Peyer's patch (tissue), 4 donors: ENCODE results near the gene LENEP. TPM values are rescaled to one million over a fixed set of nuclear protein-coding genes. Genes with fewer than 3 reads are reported as not detected.

Experiments
- DNase-seq, 3 donors: peaks; one replicate each; pipeline ENCODE4 v3.0.0-alpha.2; 2017 to 2019
- H3K27ac ChIP-seq, 4 donors: fragments of 200-600 bp; sonication (generic); one replicate each; pipeline ENCODE4 v1.5.1; 2016 to 2019
- H3K27me3 ChIP-seq, 2 donors: fragments of 200-600 bp; sonication (generic); one replicate each; pipeline ENCODE4 v1.5.1; 2019
- H3K36me3 ChIP-seq, 3 donors: fragments of 200-600 bp; sonication (generic); one replicate each; pipeline ENCODE4 v1.5.1; 2016 to 2019
- H3K4me1 ChIP-seq, 4 donors: fragments of 200-600 bp; sonication (generic); one replicate each; pipeline ENCODE4 v1.5.1; 2016 to 2019
- H3K4me3 ChIP-seq, 4 donors: fragments of 200-600 bp; sonication (generic); 1 replicate in 3 of 4; 2 replicates in 1 of 4; pipeline ENCODE4 v1.5.1; 2016 to 2019; ENCODE audit warnings: mild to moderate bottlenecking in 1 of 4
- H3K9me3 ChIP-seq, 4 donors: fragments of 200-600 bp; sonication (generic); one replicate each; pipeline ENCODE4 v1.5.1; 2016 to 2019; ENCODE audit warnings: mild to moderate bottlenecking in 1 of 4
- POLR2A ChIP-seq, 2 donors: fragments of 450-650 bp; IDR thresholded peaks; one replicate each; pipeline ENCODE4 v1.5.1; 2017; ENCODE audit warnings: antibody characterized with exemption in 2 of 2, mild to moderate bottlenecking in 2 of 2, moderate library complexity in 2 of 2
- total RNA-seq, 4 donors: library from RNA; depleted of rRNA; stranded (reverse); fragments of >200 nt; gene quantifications; one replicate each; pipeline ENCODE4 v1.1.0, GENCODE V29; 2016
- TF ChIP-seq, protein P1 (sequence below), 6 experiments: fragments of 450-650 bp in 4 of 6; fragments of 200-600 bp in 2 of 6; sonication (generic) in 1 of 6; IDR thresholded peaks; one replicate each; pipeline ENCODE4 v1.5.1; 2017 to 2019; ENCODE audit warnings: antibody characterized with exemption in 6 of 6, mild to moderate bottlenecking in 3 of 6, moderate library complexity in 1 of 6

LENEP gene
- total RNA-seq, 4 donors from 2014 or later = not detected

DNA sequence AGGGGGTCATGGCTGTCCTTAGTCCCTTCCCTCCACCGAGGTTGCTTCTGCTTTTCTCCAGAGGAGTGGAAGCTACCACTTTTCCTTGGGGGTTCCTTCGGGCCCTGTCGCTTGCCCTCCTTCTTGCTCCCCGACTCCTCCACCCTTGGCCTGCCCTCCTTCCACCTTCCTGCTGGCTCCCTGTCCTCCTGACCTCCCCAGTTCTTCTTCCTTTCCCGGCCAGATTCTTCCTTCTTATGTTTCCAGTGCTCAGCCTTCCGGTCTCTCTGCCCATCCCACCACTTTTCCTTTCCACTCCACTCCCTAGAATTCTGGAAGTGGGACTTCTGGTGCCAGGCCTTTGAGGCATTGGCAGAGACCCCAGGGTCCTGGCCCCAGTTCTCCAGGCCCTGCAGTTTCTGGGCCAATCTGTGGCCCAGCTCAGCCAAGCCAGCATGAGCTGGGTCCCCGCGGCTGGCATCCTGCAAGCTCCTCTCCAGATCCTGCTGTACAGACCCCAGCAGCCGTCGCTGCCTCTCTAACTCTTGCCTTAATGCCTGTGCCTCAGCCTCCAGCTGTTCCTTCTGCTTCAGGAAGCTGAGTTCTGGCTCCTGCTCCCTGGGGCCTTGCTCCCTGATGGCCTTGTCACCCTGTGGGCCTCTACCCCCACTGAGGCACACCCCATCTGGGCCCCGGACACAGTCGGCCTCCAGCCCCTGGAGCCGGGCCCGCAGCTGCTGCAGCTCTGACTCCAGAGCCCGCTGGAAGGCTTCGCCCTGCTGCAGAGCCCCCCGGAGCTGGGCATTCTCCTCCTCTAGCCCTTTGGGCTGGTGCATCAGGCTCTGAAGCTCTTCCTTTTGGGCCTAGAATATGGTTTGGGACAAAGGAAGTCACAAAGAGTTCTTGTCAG lies 47.2 kb upstream of the LENEP start:
- peaks cover 0 to 51% (median 0%) of the 10 kb centered on the region in 3 donors for H3K36me3 ChIP-seq
- H3K9me3 ChIP-seq = no peaks in the 10 kb centered on the region
- peaks cover 4 to 50% (median 31%) of the 10 kb centered on the region in 4 donors for H3K4me1 ChIP-seq
- TF ChIP-seq, protein P1, sequence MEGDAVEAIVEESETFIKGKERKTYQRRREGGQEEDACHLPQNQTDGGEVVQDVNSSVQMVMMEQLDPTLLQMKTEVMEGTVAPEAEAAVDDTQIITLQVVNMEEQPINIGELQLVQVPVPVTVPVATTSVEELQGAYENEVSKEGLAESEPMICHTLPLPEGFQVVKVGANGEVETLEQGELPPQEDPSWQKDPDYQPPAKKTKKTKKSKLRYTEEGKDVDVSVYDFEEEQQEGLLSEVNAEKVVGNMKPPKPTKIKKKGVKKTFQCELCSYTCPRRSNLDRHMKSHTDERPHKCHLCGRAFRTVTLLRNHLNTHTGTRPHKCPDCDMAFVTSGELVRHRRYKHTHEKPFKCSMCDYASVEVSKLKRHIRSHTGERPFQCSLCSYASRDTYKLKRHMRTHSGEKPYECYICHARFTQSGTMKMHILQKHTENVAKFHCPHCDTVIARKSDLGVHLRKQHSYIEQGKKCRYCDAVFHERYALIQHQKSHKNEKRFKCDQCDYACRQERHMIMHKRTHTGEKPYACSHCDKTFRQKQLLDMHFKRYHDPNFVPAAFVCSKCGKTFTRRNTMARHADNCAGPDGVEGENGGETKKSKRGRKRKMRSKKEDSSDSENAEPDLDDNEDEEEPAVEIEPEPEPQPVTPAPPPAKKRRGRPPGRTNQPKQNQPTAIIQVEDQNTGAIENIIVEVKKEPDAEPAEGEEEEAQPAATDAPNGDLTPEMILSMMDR (IDR thresholded peaks at IDR 0.05) = no peak
- DNase-seq = no peak
- no peaks in the 10 kb centered on the region for H3K27me3 ChIP-seq
- no peak overlapping the region for H3K27ac ChIP-seq
- H3K4me3 ChIP-seq = no peak overlapping the region

DNA sequence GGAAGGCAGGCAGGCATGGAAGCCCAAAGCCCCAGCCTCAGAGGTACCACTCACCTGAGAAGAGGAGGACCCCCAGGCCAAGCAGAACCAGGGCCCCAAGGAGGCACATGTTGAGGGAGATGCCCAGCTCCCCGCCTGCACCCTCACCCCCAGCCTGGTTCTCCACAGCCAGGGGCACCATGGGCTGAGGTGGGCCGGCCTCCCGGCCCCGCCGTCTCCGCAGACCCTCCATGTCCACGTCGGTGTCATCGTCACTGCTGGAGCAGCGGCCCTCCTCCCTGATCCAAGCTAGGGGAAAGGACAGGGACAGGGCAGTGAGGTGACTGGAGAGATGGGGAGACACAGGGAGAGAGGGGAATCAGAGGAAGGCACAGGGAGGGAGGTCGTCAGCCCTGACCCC lies 45.3 kb upstream of the LENEP start:
- no peaks in the 10 kb centered on the region for H3K9me3 ChIP-seq
- TF ChIP-seq, protein P1 (IDR thresholded peaks at IDR 0.05) = no peak
- no peak for TF ChIP-seq POLR2A (IDR thresholded peaks at IDR 0.05)
- no peak overlapping the region for H3K27ac ChIP-seq
- H3K36me3 ChIP-seq = peaks cover 0 to 59% (median 0%) of the 10 kb centered on the region in 3 donors
- no peak for DNase-seq
- H3K4me1 ChIP-seq = peaks cover 4 to 50% (median 18%) of the 10 kb centered on the region in 4 donors
- H3K27me3 ChIP-seq = no peaks in the 10 kb centered on the region
- H3K4me3 ChIP-seq = no peak overlapping the region

DNA sequence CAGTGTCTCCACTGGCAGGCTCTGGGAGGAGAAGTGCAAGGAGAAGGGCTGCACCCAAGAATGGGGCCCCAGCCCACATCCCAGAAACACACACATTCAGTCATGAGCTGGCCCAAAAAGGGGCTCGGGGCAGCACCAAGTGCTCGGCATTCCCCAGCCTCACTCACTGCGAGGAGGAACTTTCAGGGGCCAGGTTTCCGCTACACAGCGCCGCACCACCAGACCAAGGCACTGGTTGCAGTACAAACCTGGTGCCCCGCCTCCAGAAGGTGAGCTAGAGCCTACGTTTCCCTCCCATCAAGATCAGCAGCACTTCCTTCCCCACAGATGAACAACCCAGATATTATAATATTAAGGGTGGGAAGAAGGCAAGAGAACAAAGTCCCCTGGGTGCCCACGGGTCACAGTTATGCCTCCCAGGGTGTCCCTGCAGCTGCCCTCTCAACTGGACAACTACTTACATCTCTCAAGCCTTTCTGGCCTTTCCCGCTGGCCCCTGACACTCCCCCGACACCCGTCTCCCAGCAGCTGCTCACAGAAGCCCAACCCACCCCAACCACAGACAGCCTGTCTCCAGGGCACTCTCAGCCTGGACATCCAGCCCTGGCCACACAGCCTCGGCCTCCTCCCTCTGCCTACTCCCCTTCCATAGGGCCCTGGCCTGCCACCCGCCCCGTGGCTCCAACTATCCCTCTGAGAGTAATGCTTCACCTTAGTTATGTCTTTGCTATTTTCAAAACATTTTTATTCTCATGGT lies 41.3 kb upstream of the LENEP start:
- no peaks in the 10 kb centered on the region for H3K27me3 ChIP-seq
- no peak for TF ChIP-seq POLR2A (IDR thresholded peaks at IDR 0.05)
- TF ChIP-seq, protein P1 (IDR thresholded peaks at IDR 0.05) = no peak
- H3K36me3 ChIP-seq = peaks cover 0 to 42% (median 0%) of the 10 kb centered on the region in 3 donors
- peak in 2 of 3 donors; percentile 78 to 83 for DNase-seq
- peaks cover 0 to 50% (median 28%) of the 10 kb centered on the region in 4 donors for H3K4me1 ChIP-seq
- no peaks in the 10 kb centered on the region for H3K9me3 ChIP-seq
- peak overlapping the region in 3 of 4 donors; percentile 40 to 86 (median 56) for H3K27ac ChIP-seq
- peak overlapping the region in 1 of 4 donors; percentile 15 for H3K4me3 ChIP-seq

DNA sequence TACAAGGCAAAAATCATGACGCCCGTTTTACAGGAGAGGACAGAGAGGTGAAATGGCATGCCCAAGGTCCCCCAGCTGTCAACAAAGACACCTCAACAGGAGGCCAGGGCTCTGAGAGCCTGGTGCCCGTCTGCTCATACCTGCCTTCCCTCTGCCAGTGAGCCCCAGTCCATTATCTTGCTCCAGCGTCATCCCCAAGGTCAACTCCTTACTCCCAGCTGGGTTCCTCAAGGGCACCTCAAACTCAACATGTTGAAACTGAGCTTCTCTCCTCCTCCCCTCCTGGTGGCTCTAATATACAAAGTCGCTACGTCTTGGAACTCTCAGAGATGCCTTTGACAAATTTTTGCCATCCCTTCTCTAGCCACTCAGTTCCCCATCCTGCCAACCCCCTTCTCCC lies 40.7 kb upstream of the LENEP start:
- TF ChIP-seq, protein P1 (IDR thresholded peaks at IDR 0.05) = no peak
- TF ChIP-seq POLR2A (IDR thresholded peaks at IDR 0.05) = no peak
- Histone ChIP-seq H3K36me3 (peaks cover 0 to 37% (median 0%) of the 10 kb centered on the region in 3 donors), H3K4me1 (peaks cover 0 to 55% (median 28%) of the 10 kb centered on the region in 4 donors), H3K4me3 (no peak overlapping the region), H3K27me3 (no peaks in the 10 kb centered on the region), H3K27ac (peak overlapping the region in 3 of 4 donors; percentile 40 to 86 (median 56)), H3K9me3 (no peaks in the 10 kb centered on the region)
- DNase-seq = no peak

DNA sequence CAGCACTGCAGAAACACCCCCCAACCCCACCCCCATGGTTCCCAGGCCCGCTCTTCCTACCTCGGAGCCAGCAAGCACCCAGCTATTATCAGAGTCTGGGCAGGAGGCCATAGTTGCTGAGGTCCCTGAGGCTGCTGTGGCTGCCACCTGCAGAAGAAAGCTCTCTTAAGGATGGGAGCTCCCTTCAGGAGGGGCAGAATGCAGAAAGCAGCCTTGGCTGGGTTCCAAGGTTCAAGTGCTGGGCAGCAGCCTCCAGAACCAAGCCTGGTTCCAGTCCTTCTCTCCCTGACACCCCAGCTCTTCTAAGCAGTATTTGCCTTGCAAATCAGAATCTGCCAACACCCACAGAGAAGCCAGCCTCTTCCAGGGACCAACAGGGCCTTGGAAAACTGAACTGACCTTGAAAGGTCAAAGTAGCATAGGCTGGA lies 39.8 kb upstream of the LENEP start:
- DNase-seq = no peak
- no peaks in the 10 kb centered on the region for H3K27me3 ChIP-seq
- H3K4me3 ChIP-seq = peak overlapping the region in 1 of 4 donors; percentile 4
- peak overlapping the region in 3 of 4 donors; percentile 11 to 86 (median 77) for H3K27ac ChIP-seq
- no peaks in the 10 kb centered on the region for H3K9me3 ChIP-seq
- H3K36me3 ChIP-seq = peaks cover 0 to 30% (median 0%) of the 10 kb centered on the region in 3 donors
- peaks cover 0 to 55% (median 28%) of the 10 kb centered on the region in 4 donors for H3K4me1 ChIP-seq
- TF ChIP-seq, protein P1 (IDR thresholded peaks at IDR 0.05) = no peak
- TF ChIP-seq POLR2A (IDR thresholded peaks at IDR 0.05) = no peak
